ENCODE data around the gene SPNS3. TPM values are rescaled to one million over a fixed set of nuclear protein-coding genes. Genes with fewer than 3 reads are reported as not detected.

The SPNS3 gene
- total and polyA plus RNA-seq, 2 of the 8 experiments (the other 6 are each of a cell fraction or from before 2014, with no cell fraction given) = not detected

DNA sequence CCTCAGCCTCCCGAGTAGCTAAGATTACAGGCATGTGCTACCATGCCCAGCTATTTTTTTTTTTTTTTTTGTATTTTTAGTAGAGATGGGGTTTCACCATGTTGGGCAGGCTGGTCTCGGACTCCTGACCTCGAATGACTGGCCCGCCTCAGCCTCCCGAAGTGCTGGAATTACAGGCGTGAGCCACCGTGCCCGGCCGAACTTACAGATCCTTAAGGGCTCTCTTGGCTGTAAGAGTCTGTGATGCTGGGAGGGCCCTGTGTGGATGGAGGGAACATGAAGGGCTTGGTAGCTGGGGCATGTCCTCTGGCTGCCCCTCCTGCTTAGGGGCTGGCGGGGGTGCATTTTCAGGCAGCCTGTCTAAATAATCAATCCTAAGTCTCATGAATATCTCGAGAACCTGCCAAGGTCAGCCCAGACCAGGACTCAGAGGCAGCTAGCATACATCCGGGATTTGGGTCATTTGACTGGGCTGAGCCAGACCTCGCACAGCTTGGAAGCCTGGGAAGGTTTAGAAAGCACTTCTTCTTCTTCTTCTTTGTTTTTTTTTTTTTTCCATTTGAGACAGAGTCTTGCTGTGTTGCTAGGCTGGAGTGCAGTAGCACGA, 17.1 kb downstream of the SPNS3 start (continued):
- TF ChIP-seq CHD7 (IDR thresholded peaks at IDR 0.05; ENCODE audit: insufficient replicate concordance, low read length) (no peak), RAD21 (IDR thresholded peaks at IDR 0.05 in 1 of 2, conservative IDR thresholded peaks at IDR 0.05 in 1 of 2; ENCODE audit: low read depth in 2 of 2, low read length in 2 of 2) (no peak), RNF2 (IDR thresholded peaks at IDR 0.05; ENCODE audit: borderline replicate concordance, low read depth, low read length, missing control alignments, poor library complexity, severe bottlenecking) (no peak), KDM1A (IDR thresholded peaks at IDR 0.05; ENCODE audit: borderline replicate concordance, low read length) (no peak), SUZ12 (IDR thresholded peaks at IDR 0.05; ENCODE audit: low read length) (no peak), CBX8 (IDR thresholded peaks at IDR 0.05; ENCODE audit: borderline replicate concordance, low read depth, low read length) (no peak), HDAC2 (IDR thresholded peaks at IDR 0.05; ENCODE audit: borderline replicate concordance in 1 of 2, low read depth in 2 of 2, low read length in 2 of 2) (no peak), SIN3A (conservative IDR thresholded peaks at IDR 0.05 in 1 of 2, IDR thresholded peaks at IDR 0.05 in 1 of 2; ENCODE audit: low read depth in 1 of 2, low read length in 2 of 2) (no peak), KDM5A (IDR thresholded peaks at IDR 0.05; ENCODE audit: low read length) (no peak)
